IMR-90 (cell line): ENCODE data around the gene CTNND2. TPM values are rescaled to one million over a fixed set of nuclear protein-coding genes. Genes with fewer than 3 reads are reported as not detected.

ENCODE experiments used
- ATAC-seq: fragments of 200-7000 bp; cut with Tn5 transposase; 2 replicates; pipeline ENCODE4 v1.9.1; 2020; ENCODE audit warnings: low read depth, mild to moderate bottlenecking, moderate library complexity
- BruUV-seq: library from RNA; stranded (reverse); fragments of 400-500 nt; replicated peaks from 2 replicates; lab custom pipeline; 2021; lab: Mats Ljungman, UMichigan
- CTCF ChIA-PET: fragments of 300-600 bp; formaldehyde crosslinking; extraction: SDS; loops from one replicate; lab custom pipeline; 2021; ENCODE audit warnings: antibody characterized with exemption; lab: Yijun Ruan, JAX
- POLR2A ChIA-PET: fragments of 300-600 bp; sonication (Branson Sonifier 250); formaldehyde crosslinking; loops from one replicate; lab custom pipeline; 2022; ENCODE audit warnings: antibody characterized with exemption; ENCODE audit not compliant: unreplicated experiment; lab: Charles Lee
- DNase-seq: peaks from one replicate; pipeline ENCODE4 v3.0.0; 2013
- H2AFZ ChIP-seq: replicated peaks from 2 replicates; pipeline ENCODE3; 2013; ENCODE audit warnings: low read length, mild to moderate bottlenecking; ENCODE audit not compliant: poor library complexity
- H2AK5ac ChIP-seq: 2 replicates; pipeline ENCODE4 v1.6.1; 2013; ENCODE audit warnings: low read depth, low read length, inconsistent platforms
- H2AK9ac ChIP-seq: replicated peaks from 2 replicates; pipeline ENCODE3; 2013; ENCODE audit warnings: mild to moderate bottlenecking, low read depth, low read length, moderate library complexity; ENCODE audit not compliant: poor library complexity
- H2BK120ac ChIP-seq: 2 replicates; pipeline ENCODE4 v1.6.1; 2013; ENCODE audit warnings: low read depth, low read length, inconsistent platforms
- H2BK15ac ChIP-seq: 3 replicates; pipeline ENCODE4 v1.6.1; 2013; ENCODE audit warnings: low read depth, low read length, inconsistent platforms
- H2BK20ac ChIP-seq: 2 replicates; pipeline ENCODE4 v1.6.1; 2013; ENCODE audit warnings: low read depth, mild to moderate bottlenecking, inconsistent platforms, low read length, moderate library complexity
- H2BK5ac ChIP-seq: 2 replicates; pipeline ENCODE4 v1.6.1; 2013; ENCODE audit warnings: mild to moderate bottlenecking, low read depth, low read length, inconsistent platforms; ENCODE audit not compliant: poor library complexity, severe bottlenecking
- H3K14ac ChIP-seq: replicated peaks from 2 replicates; pipeline ENCODE4 v1.6.1; 2013; ENCODE audit warnings: low read depth, low read length, inconsistent platforms
- H3K18ac ChIP-seq: 2 replicates; pipeline ENCODE4 v1.6.1; 2013; ENCODE audit warnings: low read depth, low read length, control low read depth
- H3K23ac ChIP-seq: 2 replicates; pipeline ENCODE4 v1.6.1; 2013; ENCODE audit warnings: low read depth, low read length, inconsistent platforms
- H3K27ac ChIP-seq: 2 replicates; pipeline ENCODE4 v1.5.1; 2013; ENCODE audit warnings: mild to moderate bottlenecking, control low read depth, low read length; ENCODE audit not compliant: insufficient read depth
- H3K27me3 ChIP-seq: 2 replicates; pipeline ENCODE4 v1.6.1; 2013; ENCODE audit warnings: low read length; ENCODE audit not compliant: control insufficient read depth, insufficient read depth
- H3K36me3 ChIP-seq: 2 replicates; pipeline ENCODE4 v1.6.1; 2013; ENCODE audit warnings: low read length, mixed read lengths; ENCODE audit not compliant: control insufficient read depth, insufficient read depth
- H3K4ac ChIP-seq: 2 replicates; pipeline ENCODE4 v1.6.1; 2013; ENCODE audit warnings: low read depth, low read length, inconsistent platforms
- H3K4me1 ChIP-seq: 2 replicates; pipeline ENCODE4 v1.6.1; 2013; ENCODE audit warnings: low read length, mixed read lengths; ENCODE audit not compliant: control insufficient read depth, insufficient read depth
- H3K4me2 ChIP-seq: 2 replicates; pipeline ENCODE4 v1.6.1; 2013; ENCODE audit warnings: low read depth, mild to moderate bottlenecking, control low read depth, low read length, moderate library complexity
- H3K4me3 ChIP-seq: 2 replicates; pipeline ENCODE4 v1.5.1; 2013; ENCODE audit warnings: low read depth, mild to moderate bottlenecking, control low read depth, low read length, moderate library complexity; ENCODE audit not compliant: insufficient read depth
- H3K56ac ChIP-seq: 2 replicates; pipeline ENCODE4 v1.6.1; 2013; ENCODE audit warnings: low read length, inconsistent platforms; ENCODE audit not compliant: insufficient read depth; ENCODE audit errors: extremely low read depth
- H3K79me1 ChIP-seq, 2 experiments: 2 replicates each; pipeline ENCODE4 v1.6.1; 2013; ENCODE audit warnings: low read length in 2 of 2, inconsistent platforms in 1 of 2, low read depth in 1 of 2
- H3K9ac ChIP-seq: 2 replicates; pipeline ENCODE4 v1.6.1; 2013; ENCODE audit warnings: low read depth, low read length, control low read depth
- H3K9me1 ChIP-seq: 2 replicates; pipeline ENCODE4 v1.6.1; 2013; ENCODE audit warnings: low read length, inconsistent platforms; ENCODE audit not compliant: insufficient read depth
- H3K9me3 ChIP-seq: 2 replicates; pipeline ENCODE4 v1.6.1; 2013; ENCODE audit warnings: low read length; ENCODE audit not compliant: control insufficient read depth, insufficient read depth
- H4K20me1 ChIP-seq: 2 replicates; pipeline ENCODE4 v1.6.1; 2013; ENCODE audit warnings: low read length, inconsistent platforms; ENCODE audit not compliant: insufficient read depth
- H4K5ac ChIP-seq: 2 replicates; pipeline ENCODE4 v1.6.1; 2013; ENCODE audit warnings: mild to moderate bottlenecking, low read depth, low read length, control low read depth
- H4K8ac ChIP-seq, 2 experiments: 2 replicates each; pipeline ENCODE4 v1.6.1; 2013; ENCODE audit warnings: low read depth in 2 of 2, low read length in 2 of 2, control low read depth in 1 of 2, inconsistent platforms in 1 of 2
- H4K91ac ChIP-seq: 2 replicates; pipeline ENCODE4 v1.6.1; 2013; ENCODE audit warnings: low read depth, low read length, inconsistent platforms; ENCODE audit not compliant: insufficient read depth
- BHLHE40 ChIP-seq: fragments of 150-350 bp; IDR thresholded peaks from 2 replicates; pipeline ENCODE4 v1.6.1; 2016; ENCODE audit warnings: mild to moderate bottlenecking, low read depth, low read length
- CHD1 ChIP-seq: IDR thresholded peaks from 2 replicates; pipeline ENCODE4 v1.6.1; 2012; ENCODE audit warnings: low read depth, low read length, improper control_type of control experiment
- FOS ChIP-seq: fragments of 150-350 bp; IDR thresholded peaks from 2 replicates; pipeline ENCODE4 v1.6.1; 2016; ENCODE audit warnings: low read depth, low read length
- MAZ ChIP-seq: IDR thresholded peaks from 2 replicates; pipeline ENCODE4 v1.6.1; 2012; ENCODE audit warnings: low read depth, mild to moderate bottlenecking, low read length, improper control_type of control experiment, moderate library complexity, borderline replicate concordance
- MXI1 ChIP-seq: IDR thresholded peaks from 2 replicates; pipeline ENCODE4 v1.6.1; 2012; ENCODE audit warnings: low read depth, mild to moderate bottlenecking, low read length, moderate library complexity, borderline replicate concordance
- NFE2L2 ChIP-seq: fragments of 150-350 bp; IDR thresholded peaks from 2 replicates; pipeline ENCODE4 v1.6.1; 2016; ENCODE audit warnings: low read depth, mild to moderate bottlenecking, low read length
- POLR2A ChIP-seq: IDR thresholded peaks from 2 replicates; pipeline ENCODE4 v1.6.1; 2012; ENCODE audit warnings: mild to moderate bottlenecking, low read depth, low read length
- RAD21 ChIP-seq: IDR thresholded peaks from 2 replicates; pipeline ENCODE4 v1.6.1; 2012; ENCODE audit warnings: low read length, improper control_type of control experiment
- RCOR1 ChIP-seq: IDR thresholded peaks from 2 replicates; pipeline ENCODE4 v1.6.1; 2012; ENCODE audit warnings: mild to moderate bottlenecking, low read length, improper control_type of control experiment; ENCODE audit not compliant: insufficient replicate concordance
- RFX5 ChIP-seq: IDR thresholded peaks from 2 replicates; pipeline ENCODE4 v1.8.0; 2012; ENCODE audit warnings: low read depth, mild to moderate bottlenecking, low read length, moderate library complexity
- SMC3 ChIP-seq: fragments of 150-350 bp; IDR thresholded peaks from 2 replicates; pipeline ENCODE4 v1.6.1; 2016; ENCODE audit warnings: low read depth, mild to moderate bottlenecking, antibody characterized with exemption, low read length, moderate library complexity
- WGBS, 2 experiments: methylation state at CpG; one replicate each; pipeline versions ENCODE4 v1.1.5 to v1.1.7; 2013; ENCODE audit warnings: missing lambda C conversion rate in 2 of 2; ENCODE audit not compliant: insufficient read length in 1 of 2; ENCODE audit errors: extremely low coverage in 2 of 2; 5-methylcytosine and 5-hydroxymethylcytosine counted together
- dilution Hi-C: fragments of 300-500 bp; cut with HindIII; formaldehyde crosslinking; loops from one replicate; pipeline ENCODE4 v1.14.3; 2018; ENCODE audit warnings: low sequenced_read_pairs; ENCODE audit not compliant: unreplicated experiment
- in situ Hi-C: fragments of 300-500 bp; cut with MboI; formaldehyde crosslinking; loops from 3 replicates; pipeline ENCODE4 v1.14.3; 2019; ENCODE audit warnings: low sequenced_read_pairs, inconsistent platforms, mixed read lengths
- intact Hi-C: fragments of 100-400 bp; cut with micrococcal nuclease; formaldehyde crosslinking; loops from 2 replicates; pipeline ENCODE4 v1.10.0; 2022
- polyA plus RNA-seq, 3 experiments: library from polyadenylated mRNA; depleted of rRNA; stranded (reverse); fragments of >200 nt; gene quantifications; 2 replicates each; pipeline ENCODE4 v1.2.3, GENCODE V29; 2012; ENCODE audit warnings: low replicate concordance in 1 of 3
- total RNA-seq: library from RNA; depleted of rRNA; stranded (reverse); fragments of >200 nt; gene quantifications from 2 replicates; pipeline ENCODE4 v1.2.3, GENCODE V29; 2012
- TF ChIP-seq, protein P1 (sequence below): fragments of 150-350 bp; IDR thresholded peaks from 2 replicates; pipeline ENCODE4 v1.6.1; 2016; ENCODE audit warnings: low read depth, mild to moderate bottlenecking, low read length, moderate library complexity, borderline replicate concordance
- TF ChIP-seq, protein P2 (sequence below): fragments of 150-350 bp; IDR thresholded peaks from 2 replicates; pipeline ENCODE4 v1.6.1; 2017; ENCODE audit warnings: mild to moderate bottlenecking, antibody characterized with exemption, low read length, low read depth

Gene CTNND2
- total and polyA plus RNA-seq, 2 of the 4 experiments (the other 2 are of a cell fraction): not detected

GRCh38 chr5:11734369-11734768, 169.9 kb downstream of the CTNND2 start:
- H2AFZ ChIP-seq: no peak overlapping the region
- no peaks in the 10 kb centered on the region for H3K36me3 ChIP-seq
- no peak overlapping the region for H2AK5ac ChIP-seq
- H2BK15ac ChIP-seq: no peak overlapping the region
- H2BK120ac ChIP-seq: no peak overlapping the region
- no peaks in the 10 kb centered on the region for H3K27me3 ChIP-seq
- intact Hi-C loops (no loop called here), dilution Hi-C loops (no loop called here), in situ Hi-C loops (no loop called here)
- H2BK20ac ChIP-seq: no peak overlapping the region
- no peak overlapping the region for H2BK5ac ChIP-seq
- no peaks in the 10 kb centered on the region for H3K79me1 ChIP-seq
- no peak overlapping the region for H4K5ac ChIP-seq
- no peak overlapping the region for H3K27ac ChIP-seq
- no peak overlapping the region for H2AK9ac ChIP-seq
- no TSS peak for BruUV-seq
- CTCF ChIA-PET: no interaction called here
- no peaks in the 10 kb centered on the region for H4K20me1 ChIP-seq
- TF ChIP-seq MAZ: no peak
- TF ChIP-seq MXI1: no peak
- TF ChIP-seq, protein P1, sequence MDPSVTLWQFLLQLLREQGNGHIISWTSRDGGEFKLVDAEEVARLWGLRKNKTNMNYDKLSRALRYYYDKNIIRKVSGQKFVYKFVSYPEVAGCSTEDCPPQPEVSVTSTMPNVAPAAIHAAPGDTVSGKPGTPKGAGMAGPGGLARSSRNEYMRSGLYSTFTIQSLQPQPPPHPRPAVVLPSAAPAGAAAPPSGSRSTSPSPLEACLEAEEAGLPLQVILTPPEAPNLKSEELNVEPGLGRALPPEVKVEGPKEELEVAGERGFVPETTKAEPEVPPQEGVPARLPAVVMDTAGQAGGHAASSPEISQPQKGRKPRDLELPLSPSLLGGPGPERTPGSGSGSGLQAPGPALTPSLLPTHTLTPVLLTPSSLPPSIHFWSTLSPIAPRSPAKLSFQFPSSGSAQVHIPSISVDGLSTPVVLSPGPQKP: no peak
- no peak for TF ChIP-seq RAD21
- no peak for TF ChIP-seq RFX5
- TF ChIP-seq POLR2A: no peak
- TF ChIP-seq FOS: no peak
- TF ChIP-seq BHLHE40: no peak
- TF ChIP-seq NFE2L2: no peak
- TF ChIP-seq CHD1: no peak
- no peak for TF ChIP-seq RCOR1
- no peak for TF ChIP-seq SMC3
- TF ChIP-seq, protein P2, sequence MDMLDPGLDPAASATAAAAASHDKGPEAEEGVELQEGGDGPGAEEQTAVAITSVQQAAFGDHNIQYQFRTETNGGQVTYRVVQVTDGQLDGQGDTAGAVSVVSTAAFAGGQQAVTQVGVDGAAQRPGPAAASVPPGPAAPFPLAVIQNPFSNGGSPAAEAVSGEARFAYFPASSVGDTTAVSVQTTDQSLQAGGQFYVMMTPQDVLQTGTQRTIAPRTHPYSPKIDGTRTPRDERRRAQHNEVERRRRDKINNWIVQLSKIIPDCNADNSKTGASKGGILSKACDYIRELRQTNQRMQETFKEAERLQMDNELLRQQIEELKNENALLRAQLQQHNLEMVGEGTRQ: no peak
- H3K4me1 ChIP-seq: no peaks in the 10 kb centered on the region
- no peak overlapping the region for H3K23ac ChIP-seq
- DNase-seq (no peak), ATAC-seq (no peak)
- no peak overlapping the region for H3K14ac ChIP-seq
- no peak overlapping the region for H3K56ac ChIP-seq
- POLR2A ChIA-PET: no interaction called here
- no peaks in the 10 kb centered on the region for H3K9me1 ChIP-seq
- H3K9me3 ChIP-seq: peaks cover 6% of the 10 kb centered on the region
- WGBS, 2 experiments: no CpG with 5 or more reads among the region's 1 CpG
- no peak overlapping the region for H4K8ac ChIP-seq
- no peak overlapping the region for H3K4me2 ChIP-seq
- no peak overlapping the region for H3K18ac ChIP-seq
- no peak overlapping the region for H3K4me3 ChIP-seq
- H3K4ac ChIP-seq: no peak overlapping the region
- H4K91ac ChIP-seq: no peak overlapping the region
- no peak overlapping the region for H3K9ac ChIP-seq
